Caki2 (cell line): ENCODE results near the gene MMP23B. TPM values are rescaled to one million over a fixed set of nuclear protein-coding genes. Genes with fewer than 3 reads are reported as not detected.
A peak's percentile ranks its signal among the peaks of the same experiment; 100 is the strongest.
"Not testable (repeated sequence)": the region's sequence is repeated elsewhere in the genome, so short reads cannot be mapped to it uniquely, and the experiment has no call there.

ENCODE experiments used
- DNase-seq: peaks from one replicate; pipeline ENCODE4 v3.0.0-alpha.2; 2015; ENCODE audit warnings: low read depth
- in situ Hi-C: cut with HindIII; loops from 2 replicates; pipeline ENCODE4 v1.10.0; 2016; ENCODE audit warnings: low sequenced_read_pairs, low pct_unique_long_range_greater_than_20kb, mixed read lengths
- total RNA-seq: library from RNA; depleted of rRNA; stranded (reverse); fragments of >200 nt; shearing (Covaris generic); gene quantifications from 2 replicates; pipeline ENCODE4 v1.2.3, GENCODE V29; 2014; ENCODE audit warnings: low replicate concordance; rRNA removed

Gene MMP23B
- total RNA-seq, result not detected in 2 replicates

- no peak for DNase-seq
- in situ Hi-C loops, result no loop called here
Observed at GRCh38 chr1:1631782-1632420, at the start of gene MMP23B. MMP23B (plus strand) TSS chr1:1632173; CDS start chr1:1632219, 46 bp downstream.

- DNase-seq, result no peak
- in situ Hi-C loops, result no loop called here
Observed at GRCh38 chr1:1582585-1583346, 49.2 kb upstream of the MMP23B start.

- DNase-seq, result no peak
- in situ Hi-C loops, result no loop called here
Observed at GRCh38 chr1:1583347-1584010, 48.5 kb upstream of the MMP23B start.

GRCh38 chr1:1591452-1591851 is 40.5 kb upstream of the MMP23B start:
- peak; percentile 44 for DNase-seq
- in situ Hi-C loops, result no loop called here

- in situ Hi-C loops, result no loop called here
- DNase-seq, result no peak
Observed at GRCh38 chr1:1593834-1594601, 38.0 kb upstream of the MMP23B start.

GRCh38 chr1:1594602-1595260 is 37.2 kb upstream of the MMP23B start:
- DNase-seq, result no peak
- in situ Hi-C loops, result no loop called here

- in situ Hi-C loops, result not testable (repeated sequence)
Observed at GRCh38 chr1:1595341-1595740, 36.6 kb upstream of the MMP23B start.

GRCh38 chr1:1596493-1597274 is 35.3 kb upstream of the MMP23B start:
- DNase-seq, result no peak
- in situ Hi-C loops, result no loop called here

More at GRCh38 chr1:1595341-1595740, 36.6 kb upstream of the MMP23B start:
- not testable (repeated sequence) for DNase-seq

GRCh38 chr1:1597275-1597930 is 34.6 kb upstream of the MMP23B start:
- DNase-seq, result peak; percentile 22
- in situ Hi-C loops, result no loop called here

GRCh38 chr1:1598051-1598719 is 33.8 kb upstream of the MMP23B start:
- in situ Hi-C loops, result no loop called here
- no peak for DNase-seq

GRCh38 chr1:1598720-1599029 is 33.3 kb upstream of the MMP23B start:
- DNase-seq, result no peak

GRCh38 chr1:1599030-1599934 is 32.7 kb upstream of the MMP23B start:
- in situ Hi-C loops, result no loop called here
- DNase-seq, result peak; percentile 18

More at GRCh38 chr1:1598720-1599029, 33.3 kb upstream of the MMP23B start:
- in situ Hi-C loops, result no loop called here

- no peak for DNase-seq
- in situ Hi-C loops, result no loop called here
Observed at GRCh38 chr1:1599935-1600860, 31.8 kb upstream of the MMP23B start, which contains the start of gene FNDC10. FNDC10 (minus strand) TSS chr1:1600135; CDS start chr1:1600015, 120 bp downstream.

- in situ Hi-C loops, result no loop called here
- no peak for DNase-seq
Observed at GRCh38 chr1:1600861-1601563, 31.0 kb upstream of the MMP23B start.
